Measurements from ENCODE around the gene ORC1. TPM values are rescaled to one million over a fixed set of nuclear protein-coding genes. Genes with fewer than 3 reads are reported as not detected.

ORC1 gene
- under 1 TPM; 0.19 to 0.85 (median 0.66) TPM for total RNA-seq

DNA sequence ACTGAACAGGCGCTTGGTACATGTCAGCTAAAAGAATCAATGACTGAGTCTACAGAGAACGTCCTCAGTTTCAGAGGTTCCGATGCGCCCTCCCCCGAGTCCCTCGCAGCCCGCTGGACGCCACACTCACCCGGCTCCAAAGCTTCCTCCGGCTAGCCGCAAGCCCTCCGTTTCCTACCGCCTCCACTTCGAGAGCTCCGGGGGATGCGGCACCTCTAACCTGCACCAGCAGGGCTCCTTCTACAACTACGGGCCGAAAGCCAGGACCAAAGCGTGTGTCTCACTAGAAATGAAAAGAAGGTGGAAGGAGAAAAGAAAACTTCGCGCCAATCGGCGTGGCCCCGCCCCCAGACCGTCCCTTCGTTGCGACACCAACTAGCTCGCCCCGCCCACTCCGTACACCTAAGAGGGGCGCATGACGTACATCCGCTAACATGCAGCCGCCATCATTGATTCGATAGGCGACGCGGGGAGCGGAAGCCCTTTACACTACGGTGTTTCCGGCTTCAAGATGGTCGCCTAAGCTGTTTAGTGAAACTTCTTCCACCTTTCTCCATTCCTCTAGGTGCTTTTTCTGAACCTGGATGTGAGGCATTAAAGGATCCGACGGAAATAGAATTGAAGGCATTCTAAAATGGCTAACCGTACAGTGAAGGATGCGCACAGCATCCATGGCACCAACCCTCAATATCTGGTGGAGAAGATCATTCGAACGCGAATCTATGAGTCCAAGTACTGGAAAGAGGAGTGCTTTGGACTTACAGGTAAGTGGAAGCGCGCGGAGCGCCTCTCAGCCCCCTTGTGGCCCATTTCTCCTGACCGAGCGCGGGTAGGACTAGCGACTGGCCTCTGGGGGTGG lies at the start of gene ORC1, which contains the start of gene PRPF38A:
Gene ORC1, minus strand, starts transcription at position 308 of the 859 bp plus-strand sequence. CDS start 2,200 bp downstream, outside the sequence.
Gene PRPF38A, plus strand, starts transcription at position 487 of the 859 bp plus-strand sequence. Its CDS starts 148 bp downstream, at position 635.
- TF ChIP-seq, protein P1, sequence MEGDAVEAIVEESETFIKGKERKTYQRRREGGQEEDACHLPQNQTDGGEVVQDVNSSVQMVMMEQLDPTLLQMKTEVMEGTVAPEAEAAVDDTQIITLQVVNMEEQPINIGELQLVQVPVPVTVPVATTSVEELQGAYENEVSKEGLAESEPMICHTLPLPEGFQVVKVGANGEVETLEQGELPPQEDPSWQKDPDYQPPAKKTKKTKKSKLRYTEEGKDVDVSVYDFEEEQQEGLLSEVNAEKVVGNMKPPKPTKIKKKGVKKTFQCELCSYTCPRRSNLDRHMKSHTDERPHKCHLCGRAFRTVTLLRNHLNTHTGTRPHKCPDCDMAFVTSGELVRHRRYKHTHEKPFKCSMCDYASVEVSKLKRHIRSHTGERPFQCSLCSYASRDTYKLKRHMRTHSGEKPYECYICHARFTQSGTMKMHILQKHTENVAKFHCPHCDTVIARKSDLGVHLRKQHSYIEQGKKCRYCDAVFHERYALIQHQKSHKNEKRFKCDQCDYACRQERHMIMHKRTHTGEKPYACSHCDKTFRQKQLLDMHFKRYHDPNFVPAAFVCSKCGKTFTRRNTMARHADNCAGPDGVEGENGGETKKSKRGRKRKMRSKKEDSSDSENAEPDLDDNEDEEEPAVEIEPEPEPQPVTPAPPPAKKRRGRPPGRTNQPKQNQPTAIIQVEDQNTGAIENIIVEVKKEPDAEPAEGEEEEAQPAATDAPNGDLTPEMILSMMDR (IDR thresholded peaks at IDR 0.05; ENCODE audit: low read depth): no peak

GRCh38 chr1:52444463-52444862 lies 40.2 kb upstream of the ORC1 start:
- TF ChIP-seq, protein P1 (IDR thresholded peaks at IDR 0.05; ENCODE audit: low read depth): no peak

DNA sequence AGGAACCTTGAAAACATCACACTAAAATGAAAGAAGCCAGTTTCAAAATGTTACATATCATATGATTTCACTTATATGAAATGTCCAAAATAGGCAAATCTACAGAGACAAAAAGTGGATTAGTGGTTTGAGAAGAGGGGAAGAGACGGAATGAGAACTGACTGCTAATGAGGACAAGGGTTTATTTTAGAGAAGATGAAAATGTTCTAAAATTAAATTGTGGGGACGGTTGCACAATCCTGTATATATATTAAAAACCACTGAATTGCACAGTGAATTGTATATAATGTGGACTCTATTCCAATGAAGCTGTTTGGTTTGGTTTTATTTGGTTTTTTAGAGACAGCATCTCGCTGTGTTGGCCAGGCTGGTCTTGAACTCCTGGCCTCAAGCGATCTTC lies 35.8 kb upstream of the ORC1 start:
- TF ChIP-seq, protein P1 (IDR thresholded peaks at IDR 0.05; ENCODE audit: low read depth): no peak

DNA sequence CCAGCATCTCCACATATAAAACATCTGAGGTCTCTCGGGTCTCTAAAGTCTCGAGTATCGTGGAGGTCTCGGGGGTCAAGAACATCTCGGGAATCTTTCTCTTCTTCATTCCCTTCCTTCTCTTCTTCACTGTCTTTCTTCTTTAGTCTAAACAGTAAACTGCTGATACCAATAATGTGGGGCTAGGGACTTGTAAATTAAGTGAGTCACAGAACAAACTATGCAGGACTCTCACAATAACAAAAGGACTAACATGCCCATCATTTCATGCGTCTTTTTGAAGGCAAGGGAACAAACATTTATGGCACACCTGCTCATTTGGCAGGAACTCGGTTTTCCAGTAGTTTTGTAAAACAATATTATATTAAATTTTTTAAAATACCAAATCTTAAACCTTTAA lies 32.6 kb upstream of the ORC1 start:
- TF ChIP-seq, protein P1 (IDR thresholded peaks at IDR 0.05; ENCODE audit: low read depth): no peak

DNA sequence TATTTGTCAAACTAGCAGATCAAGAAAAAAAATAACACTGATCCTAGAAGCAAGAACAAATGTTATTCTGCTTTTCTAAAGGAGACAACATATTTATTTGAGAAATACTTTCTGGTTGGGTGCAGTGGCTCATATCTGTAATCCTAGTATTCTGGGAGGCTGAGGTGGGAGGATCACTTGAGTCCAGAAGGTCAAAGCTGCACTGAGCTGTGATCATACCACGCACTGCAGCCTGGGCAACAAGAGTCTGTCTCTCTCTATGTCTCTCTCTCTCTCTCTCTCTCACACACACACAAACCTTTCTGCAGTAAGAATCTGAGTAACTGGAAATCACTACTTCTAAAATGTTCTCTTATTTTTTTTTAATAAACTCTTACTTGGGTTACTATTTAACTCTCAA lies 31.4 kb upstream of the ORC1 start:
- TF ChIP-seq, protein P1 (IDR thresholded peaks at IDR 0.05; ENCODE audit: low read depth): no peak

DNA sequence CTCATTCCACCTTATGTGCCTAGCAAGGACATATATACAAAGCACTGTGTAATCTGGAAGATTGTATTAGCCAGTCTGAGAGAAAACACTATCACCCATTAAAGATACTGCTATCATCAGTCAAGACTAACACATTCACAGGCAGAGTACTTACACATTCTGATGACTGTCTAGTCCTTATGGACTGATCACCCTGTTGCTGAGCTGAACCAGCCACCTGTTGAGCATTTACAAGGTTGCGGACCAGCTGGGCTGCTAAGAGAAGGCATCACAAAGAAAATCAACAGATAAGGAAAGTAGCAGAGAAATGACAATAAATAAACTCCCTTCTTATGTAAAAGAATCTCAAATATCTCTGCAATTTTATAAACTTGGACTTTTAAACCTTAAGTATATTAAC lies 31.0 kb upstream of the ORC1 start:
- TF ChIP-seq, protein P1 (IDR thresholded peaks at IDR 0.05; ENCODE audit: low read depth): no peak

DNA sequence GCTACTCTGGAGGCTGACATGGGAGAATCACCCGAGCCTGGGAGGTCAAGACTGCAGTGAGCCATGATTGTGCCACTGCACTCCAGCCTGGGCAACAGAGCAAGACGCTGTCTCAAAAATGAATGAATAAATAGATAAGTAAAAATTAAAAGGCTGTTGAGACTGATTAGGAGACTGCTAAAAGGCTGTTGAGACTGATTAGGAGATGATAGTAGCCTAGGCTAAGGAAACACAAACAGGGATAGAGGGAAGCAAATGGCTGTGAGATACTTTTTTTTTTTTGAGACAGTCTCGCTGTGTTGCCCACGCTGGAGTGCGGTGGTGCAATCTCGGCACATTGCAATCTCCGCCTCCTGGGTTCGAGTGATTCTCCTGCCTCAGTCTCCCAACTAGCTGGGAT lies 28.6 kb upstream of the ORC1 start:
- TF ChIP-seq, protein P1 (IDR thresholded peaks at IDR 0.05; ENCODE audit: low read depth): no peak
